Rectal smooth muscle tissue (tissue), 1 donor: ENCODE measurements around the gene FARP1.

Source experiments
- H3K27ac ChIP-seq: one replicate; pipeline ENCODE4 v1.7.0; 2013; ENCODE audit warnings: low read depth, low read length, inconsistent platforms
- H3K27me3 ChIP-seq: one replicate; pipeline ENCODE4 v1.7.0; 2013; ENCODE audit warnings: low read length; ENCODE audit not compliant: control insufficient read depth, insufficient read depth
- H3K36me3 ChIP-seq: one replicate; pipeline ENCODE4 v1.7.0; 2013; ENCODE audit warnings: low read length; ENCODE audit not compliant: control insufficient read depth, insufficient read depth
- H3K4me1 ChIP-seq: one replicate; pipeline ENCODE4 v1.7.0; 2013; ENCODE audit warnings: low read length; ENCODE audit not compliant: control insufficient read depth, insufficient read depth
- H3K4me3 ChIP-seq: one replicate; pipeline ENCODE4 v1.7.0; 2013; ENCODE audit warnings: low read length
- H3K9ac ChIP-seq: one replicate; pipeline ENCODE4 v1.7.0; 2013; ENCODE audit warnings: low read length

Gene FARP1

DNA sequence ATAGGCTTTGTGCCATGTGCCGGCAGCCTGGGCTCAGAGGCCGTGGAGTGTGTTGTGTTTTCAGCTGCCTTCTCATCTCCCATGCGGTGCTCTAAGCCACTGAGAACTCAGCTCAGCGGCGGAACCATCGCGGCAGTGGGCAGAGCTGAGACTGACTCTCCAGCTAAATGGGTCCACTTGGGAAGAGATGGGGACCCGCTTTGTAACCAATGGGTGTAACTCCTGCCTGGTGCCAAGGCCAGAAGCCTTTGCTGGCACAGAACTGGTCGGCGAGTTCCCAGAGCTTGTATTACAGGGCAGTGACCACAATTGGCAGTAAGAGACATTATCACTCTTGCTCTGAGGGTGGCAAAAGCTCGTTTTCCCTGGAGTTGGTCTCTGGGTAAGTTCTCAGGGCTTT, 251.0 kb downstream of the FARP1 start:
- Histone ChIP-seq H3K27me3 (no peaks in the 10 kb centered on the region), H3K9ac (no peak overlapping the region), H3K36me3 (peaks cover 4% of the 10 kb centered on the region), H3K27ac (no peak overlapping the region), H3K4me1 (no peaks in the 10 kb centered on the region), H3K4me3 (no peak overlapping the region)

DNA sequence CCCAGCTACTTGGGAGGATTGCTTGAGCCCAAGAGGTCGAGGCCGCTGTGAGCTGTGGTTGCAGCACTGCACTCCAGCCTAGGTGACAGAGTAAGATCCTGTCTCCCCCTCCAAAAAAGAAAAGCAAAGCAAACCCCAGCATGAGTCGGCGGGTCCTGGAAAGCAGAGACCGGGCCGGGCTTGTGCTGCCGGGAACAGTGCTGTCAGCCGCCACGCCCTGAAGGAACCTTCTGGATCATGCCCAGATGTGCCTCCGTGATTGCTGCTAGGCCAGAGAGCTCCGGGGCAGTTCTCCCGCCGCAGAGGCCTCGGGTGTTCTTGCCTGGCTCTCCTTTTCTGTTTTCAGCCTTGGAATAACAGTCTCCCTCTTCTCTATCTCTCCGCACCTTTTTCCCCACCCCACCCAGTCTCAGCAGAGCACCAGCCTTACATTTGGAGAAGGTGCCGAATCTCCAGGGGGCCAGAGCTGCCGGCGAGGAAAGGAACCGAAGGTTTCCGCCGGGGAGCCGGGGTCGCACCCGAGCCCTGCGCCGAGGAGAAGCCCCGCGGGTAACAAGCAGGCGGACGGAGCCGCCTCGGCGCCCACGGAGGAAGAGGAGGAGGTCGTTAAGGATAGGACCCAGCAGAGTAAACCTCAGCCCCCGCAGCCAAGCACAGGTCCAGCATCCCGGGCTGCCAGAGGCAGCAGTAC, 252.1 kb downstream of the FARP1 start:
- Histone ChIP-seq H3K4me3 (no peak overlapping the region), H3K27ac (no peak overlapping the region)

DNA sequence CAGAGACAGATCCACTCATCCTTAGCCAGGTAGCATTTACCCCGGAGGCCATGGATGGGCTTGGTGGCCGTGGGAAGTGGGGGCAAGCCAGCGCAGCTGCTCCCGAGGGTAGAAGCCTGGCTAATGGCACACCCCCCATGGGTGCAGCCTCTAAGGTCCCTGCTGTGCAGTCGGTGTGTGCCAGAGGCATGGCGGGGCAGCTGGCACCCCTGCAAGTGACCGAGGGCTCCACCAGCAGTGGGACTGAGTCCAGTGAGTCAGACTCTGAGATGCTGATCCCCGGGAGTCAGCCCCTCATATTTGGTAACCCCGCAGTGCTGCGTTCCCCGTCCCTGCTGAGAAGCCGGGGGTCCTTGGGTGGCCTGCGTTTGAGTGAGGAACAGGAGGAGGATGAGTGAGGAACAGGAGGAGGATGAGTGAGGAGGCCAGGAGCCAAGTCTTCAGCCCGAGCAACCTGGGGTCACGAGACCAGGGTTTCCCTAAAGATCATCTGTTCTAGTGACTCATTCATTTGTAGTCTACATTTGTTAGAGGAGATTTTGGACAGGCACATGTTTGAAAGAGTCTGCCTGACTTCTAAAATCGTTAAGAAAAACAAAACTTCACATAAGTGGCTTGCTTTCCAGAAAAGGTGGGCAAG, 253.3 kb downstream of the FARP1 start:
- Histone ChIP-seq H3K4me3 (no peak overlapping the region), H3K27ac (no peak overlapping the region)

More for the DNA sequence above, 252.1 kb downstream of the FARP1 start:
- peaks cover 4% of the 10 kb centered on the region for H3K36me3 ChIP-seq
- H3K9ac ChIP-seq = no peak overlapping the region
- no peaks in the 10 kb centered on the region for H3K4me1 ChIP-seq
- H3K27me3 ChIP-seq = no peaks in the 10 kb centered on the region

DNA sequence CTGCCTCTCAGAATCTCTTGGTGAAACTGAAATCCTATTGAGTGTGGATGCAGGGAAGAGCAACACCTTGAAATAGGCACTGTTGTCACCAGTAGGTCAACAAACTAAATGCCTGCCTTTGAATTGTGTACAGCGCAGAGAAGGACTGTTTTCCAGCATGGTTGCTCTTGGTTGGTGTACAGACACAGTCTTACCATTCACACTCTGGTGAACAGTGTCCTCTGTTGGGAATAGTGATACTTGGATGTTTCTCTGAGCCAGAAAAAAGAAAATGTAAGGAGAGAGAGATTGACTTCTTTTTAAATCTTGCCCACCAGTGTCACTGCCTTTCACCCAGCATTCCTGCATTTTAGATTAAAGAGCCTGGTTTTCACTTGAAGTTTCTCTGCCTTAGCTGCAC, 254.3 kb downstream of the FARP1 start:
- Histone ChIP-seq H3K27me3 (no peaks in the 10 kb centered on the region), H3K36me3 (peaks cover 4% of the 10 kb centered on the region), H3K27ac (no peak overlapping the region), H3K9ac (no peak overlapping the region), H3K4me1 (no peaks in the 10 kb centered on the region), H3K4me3 (no peak overlapping the region)

More for the DNA sequence above, 253.3 kb downstream of the FARP1 start:
- Histone ChIP-seq H3K9ac (no peak overlapping the region), H3K36me3 (peaks cover 4% of the 10 kb centered on the region), H3K27me3 (no peaks in the 10 kb centered on the region), H3K4me1 (no peaks in the 10 kb centered on the region)

DNA sequence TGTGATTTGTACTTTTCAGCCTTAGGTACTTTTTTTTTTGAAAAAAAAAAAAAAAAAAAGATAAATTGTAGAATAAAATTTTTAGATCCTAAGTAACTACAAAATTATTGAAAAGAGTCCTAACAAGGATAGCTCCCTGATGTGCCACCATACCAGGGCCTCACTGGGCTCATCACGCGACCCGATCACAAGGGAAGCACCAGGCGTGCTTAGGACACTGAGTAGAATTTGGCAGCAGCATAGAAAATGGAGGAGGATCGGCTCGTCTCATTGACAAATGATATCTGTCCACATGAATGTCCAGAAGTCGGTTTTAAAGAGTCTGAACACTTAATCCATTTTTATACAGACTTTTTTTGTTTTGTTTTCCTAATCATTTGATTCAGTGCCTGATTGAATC, 255.0 kb downstream of the FARP1 start:
- H3K4me1 ChIP-seq = no peaks in the 10 kb centered on the region
- H3K27ac ChIP-seq = no peak overlapping the region
- H3K27me3 ChIP-seq = no peaks in the 10 kb centered on the region
- H3K36me3 ChIP-seq = peaks cover 4% of the 10 kb centered on the region
- H3K9ac ChIP-seq = no peak overlapping the region
- no peak overlapping the region for H3K4me3 ChIP-seq

DNA sequence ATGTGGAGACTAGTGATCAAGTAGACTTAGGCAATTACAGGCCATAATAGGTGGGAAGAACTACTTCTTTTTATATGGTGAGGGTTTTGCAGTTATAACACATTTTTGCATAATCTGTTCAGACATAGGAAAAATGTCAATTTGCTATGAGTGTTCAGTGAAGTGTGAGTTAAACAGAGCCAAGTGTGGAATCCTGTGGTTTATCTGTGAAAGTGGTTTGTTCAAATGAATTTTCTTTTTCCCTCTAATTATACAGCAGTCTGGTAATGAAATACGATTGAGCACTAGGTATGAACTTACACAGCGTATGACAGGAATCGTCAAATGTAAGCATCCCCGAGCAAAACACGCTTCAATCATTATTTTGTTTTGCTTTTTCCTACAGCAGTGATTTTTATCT, 255.7 kb downstream of the FARP1 start:
- H3K4me3 ChIP-seq = no peak overlapping the region
- no peak overlapping the region for H3K9ac ChIP-seq
- peaks cover 4% of the 10 kb centered on the region for H3K36me3 ChIP-seq
- H3K27me3 ChIP-seq = no peaks in the 10 kb centered on the region
- H3K4me1 ChIP-seq = no peaks in the 10 kb centered on the region
- no peak overlapping the region for H3K27ac ChIP-seq

DNA sequence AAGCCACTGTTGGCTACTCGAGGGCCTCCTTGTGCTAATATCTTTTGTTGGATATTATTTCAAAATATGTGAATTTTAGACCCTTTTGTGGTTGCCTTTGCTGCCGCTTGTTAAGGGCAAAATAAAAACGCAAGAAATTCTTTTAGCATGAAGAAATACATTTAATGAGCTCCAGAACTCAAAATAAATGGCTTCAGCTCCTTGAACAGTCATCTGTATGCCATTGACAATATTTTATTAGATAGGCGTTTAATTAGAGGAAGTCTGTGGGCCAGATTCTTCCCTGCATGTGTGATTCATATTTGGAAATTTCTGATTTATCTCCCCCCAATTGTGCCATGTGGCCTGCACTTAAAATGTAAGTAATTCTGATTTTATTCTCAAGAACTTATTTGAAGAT, 256.9 kb downstream of the FARP1 start:
- H3K4me1 ChIP-seq = no peaks in the 10 kb centered on the region
- no peaks in the 10 kb centered on the region for H3K27me3 ChIP-seq
- no peak overlapping the region for H3K9ac ChIP-seq
- no peak overlapping the region for H3K27ac ChIP-seq
- H3K4me3 ChIP-seq = no peak overlapping the region
- H3K36me3 ChIP-seq = peaks cover 4% of the 10 kb centered on the region

DNA sequence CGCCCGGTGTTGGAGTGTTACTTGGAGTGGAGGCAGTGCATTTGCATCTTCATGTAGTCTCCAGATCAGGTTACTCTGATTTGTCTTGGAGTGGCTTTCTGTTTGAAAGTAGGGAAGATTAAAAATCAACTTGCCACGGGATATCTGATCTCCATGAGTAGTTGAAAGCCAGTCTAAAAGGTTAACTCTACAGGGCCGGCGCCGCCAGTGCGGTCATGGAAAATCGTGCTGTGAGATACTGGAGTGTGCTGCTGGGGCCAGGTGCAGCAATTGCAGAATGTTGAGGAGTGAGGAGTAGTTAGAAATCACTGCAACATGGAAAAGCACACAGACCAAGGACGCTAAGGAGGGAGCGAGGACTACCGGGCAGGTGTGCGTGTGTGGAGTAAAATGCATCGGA, 259.0 kb downstream of the FARP1 start:
- H3K4me1 ChIP-seq = no peaks in the 10 kb centered on the region
- no peaks in the 10 kb centered on the region for H3K27me3 ChIP-seq
- H3K36me3 ChIP-seq = no peaks in the 10 kb centered on the region
- no peak overlapping the region for H3K9ac ChIP-seq
- no peak overlapping the region for H3K4me3 ChIP-seq
- H3K27ac ChIP-seq = no peak overlapping the region

DNA sequence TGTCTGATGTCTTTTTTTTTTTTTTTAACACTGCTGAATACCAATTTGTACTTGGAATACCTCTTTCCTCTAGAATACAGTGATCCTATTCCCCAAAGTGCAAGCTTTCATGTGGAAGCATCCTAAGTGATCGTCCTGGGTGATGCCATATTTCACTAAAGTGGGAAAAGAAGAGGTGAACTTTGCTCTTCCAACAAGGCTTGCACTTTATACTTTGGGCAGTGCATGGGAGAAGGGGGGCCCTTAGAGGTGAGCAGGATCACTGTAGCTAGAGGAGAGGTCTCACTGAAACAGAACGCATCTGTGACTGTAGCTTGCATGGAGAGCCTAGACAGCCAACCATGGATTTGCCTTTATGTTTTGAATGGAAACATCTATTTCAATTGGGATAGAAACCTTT, 260.2 kb downstream of the FARP1 start:
- H3K4me1 ChIP-seq = no peaks in the 10 kb centered on the region
- no peaks in the 10 kb centered on the region for H3K36me3 ChIP-seq
- H3K4me3 ChIP-seq = no peak overlapping the region
- H3K27ac ChIP-seq = no peak overlapping the region
- no peak overlapping the region for H3K9ac ChIP-seq
- H3K27me3 ChIP-seq = no peaks in the 10 kb centered on the region

DNA sequence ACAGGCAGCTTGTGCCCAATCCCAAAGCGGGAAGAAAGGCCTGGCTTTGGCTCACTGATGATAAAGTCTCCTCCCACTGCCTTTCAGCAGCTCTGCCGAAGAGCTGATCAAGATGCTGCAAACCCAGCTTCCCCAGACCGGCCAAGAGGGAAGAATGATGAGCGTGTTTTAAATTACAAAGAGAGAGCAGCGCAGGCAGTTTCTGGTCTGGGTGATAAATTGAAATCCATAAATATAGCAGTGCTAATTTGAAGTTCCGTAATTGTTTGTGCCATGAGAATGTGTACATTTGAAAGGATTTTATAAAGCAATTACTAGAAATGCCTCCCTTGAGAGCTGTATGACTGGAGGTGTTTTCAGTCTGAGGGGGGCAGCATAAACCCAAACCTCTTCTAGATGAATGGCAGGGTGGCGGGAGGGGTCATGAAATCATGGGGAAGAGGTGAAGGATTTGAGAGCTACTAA, 262.2 kb downstream of the FARP1 start:
- no peaks in the 10 kb centered on the region for H3K27me3 ChIP-seq
- no peak overlapping the region for H3K9ac ChIP-seq
- H3K27ac ChIP-seq = no peak overlapping the region
- H3K36me3 ChIP-seq = no peaks in the 10 kb centered on the region
- no peaks in the 10 kb centered on the region for H3K4me1 ChIP-seq
- no peak overlapping the region for H3K4me3 ChIP-seq

DNA sequence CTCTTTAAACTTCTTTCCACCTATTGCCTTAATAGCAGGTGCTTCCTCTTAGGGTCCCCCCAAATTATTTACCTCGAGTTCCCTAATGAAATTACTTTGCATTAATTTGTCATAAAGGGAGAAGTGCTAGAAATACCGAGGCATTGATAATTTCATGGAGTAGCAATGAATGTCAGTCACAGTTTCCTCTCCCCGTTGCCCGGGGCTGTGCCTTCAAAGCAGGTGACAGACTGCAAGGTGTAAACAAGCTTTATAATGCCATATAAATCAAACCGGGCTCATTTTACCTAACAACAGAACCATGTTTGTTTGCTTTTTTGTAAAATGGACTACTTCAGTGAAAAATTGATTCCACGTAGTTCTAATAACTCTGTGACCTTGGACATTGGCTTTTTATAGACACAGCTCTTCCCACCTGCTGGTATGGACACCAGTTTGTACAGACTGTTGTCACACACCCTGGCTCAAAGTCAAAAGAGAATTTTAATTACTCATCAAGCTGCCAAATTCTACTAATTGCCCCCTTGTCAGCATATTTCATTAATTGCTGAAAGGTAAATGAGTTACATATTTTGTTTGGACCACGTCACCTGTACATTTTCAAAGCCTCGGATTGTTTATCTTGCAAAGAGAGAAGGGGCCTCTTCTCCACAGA, 262.9 kb downstream of the FARP1 start:
- Histone ChIP-seq H3K9ac (no peak overlapping the region), H3K27me3 (no peaks in the 10 kb centered on the region), H3K4me3 (no peak overlapping the region), H3K27ac (no peak overlapping the region), H3K4me1 (no peaks in the 10 kb centered on the region), H3K36me3 (no peaks in the 10 kb centered on the region)

DNA sequence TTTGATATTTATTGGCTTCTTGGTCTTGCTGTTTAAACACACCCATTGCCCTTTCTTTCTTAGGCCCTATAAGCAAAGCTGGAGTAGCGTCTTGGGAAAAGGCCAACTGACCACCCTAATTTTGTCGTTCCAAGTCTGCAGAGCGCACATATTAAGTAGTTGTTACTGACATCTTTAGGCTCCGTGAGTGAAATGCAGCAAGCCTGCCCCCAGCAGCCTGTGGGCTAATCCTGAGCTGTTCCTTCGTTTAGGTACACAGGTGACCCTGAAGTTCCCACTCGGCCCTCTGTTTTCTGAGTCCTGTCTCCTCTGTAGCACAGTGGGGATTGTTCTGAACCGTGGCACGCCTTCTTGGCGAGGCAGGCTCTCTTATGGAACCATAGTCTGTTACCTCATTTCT, 263.5 kb downstream of the FARP1 start:
- no peaks in the 10 kb centered on the region for H3K36me3 ChIP-seq
- H3K4me3 ChIP-seq = no peak overlapping the region
- no peak overlapping the region for H3K9ac ChIP-seq
- no peaks in the 10 kb centered on the region for H3K27me3 ChIP-seq
- H3K4me1 ChIP-seq = no peaks in the 10 kb centered on the region
- no peak overlapping the region for H3K27ac ChIP-seq
